ENCODE measurements around the gene PPP6R3.
A peak's percentile ranks its signal among the peaks of the same experiment; 100 is the strongest.

The PPP6R3 gene

GRCh38 chr11:68596231-68596630, 135.7 kb downstream of the PPP6R3 start:
- TF ChIP-seq CTCF (conservative IDR thresholded peaks at IDR 0.05; ENCODE audit: low read length) = no peak
- H3K4me3 ChIP-seq (ENCODE audit: low read length) = no peak overlapping the region
- no peak for DNase-seq (ENCODE audit: low read depth)

GRCh38 chr11:68598816-68599653, 138.5 kb downstream of the PPP6R3 start:
- no peak overlapping the region for H3K4me3 ChIP-seq (ENCODE audit: low read length)
- DNase-seq (ENCODE audit: low read depth) = peak; percentile 66
- TF ChIP-seq CTCF (conservative IDR thresholded peaks at IDR 0.05; ENCODE audit: low read length) = no peak

- H3K4me3 ChIP-seq (ENCODE audit: low read length) = no peak overlapping the region
- no peak for DNase-seq (ENCODE audit: low read depth)
- TF ChIP-seq CTCF (conservative IDR thresholded peaks at IDR 0.05; ENCODE audit: low read length) = no peak
These were observed 140.6 kb downstream of the PPP6R3 start for GRCh38 chr11:68601147-68601546.

GRCh38 chr11:68609761-68610160, 149.2 kb downstream of the PPP6R3 start:
- TF ChIP-seq CTCF (conservative IDR thresholded peaks at IDR 0.05; ENCODE audit: low read length) = no peak
- DNase-seq (ENCODE audit: low read depth) = no peak

GRCh38 chr11:68610452-68611116, 150.0 kb downstream of the PPP6R3 start:
- H3K4me3 ChIP-seq (ENCODE audit: low read length) = no peak overlapping the region
- peak; percentile 45 for TF ChIP-seq CTCF (conservative IDR thresholded peaks at IDR 0.05; ENCODE audit: low read length)
- DNase-seq (ENCODE audit: low read depth) = peak; percentile 11

More at GRCh38 chr11:68609761-68610160, 149.2 kb downstream of the PPP6R3 start:
- H3K4me3 ChIP-seq (ENCODE audit: low read length) = no peak overlapping the region

- no peak for TF ChIP-seq CTCF (conservative IDR thresholded peaks at IDR 0.05; ENCODE audit: low read length)
- no peak for DNase-seq (ENCODE audit: low read depth)
- no peak overlapping the region for H3K4me3 ChIP-seq (ENCODE audit: low read length)
These were observed 155.1 kb downstream of the PPP6R3 start for GRCh38 chr11:68615657-68616056.

Measured in AG10803 (cell line).